ENCODE results near the gene ELMO1.

The ELMO1 gene

GRCh38 chr7:37209195-37209594, 239.5 kb downstream of the ELMO1 start:
- DNase-seq = no peak

- DNase-seq = no peak
Observed at GRCh38 chr7:37208528-37208927, 240.1 kb downstream of the ELMO1 start.

- no peak for DNase-seq
Observed at GRCh38 chr7:37206192-37206591, 242.5 kb downstream of the ELMO1 start.

- DNase-seq = no peak
Observed at GRCh38 chr7:37205451-37205850, 243.2 kb downstream of the ELMO1 start.

- DNase-seq = no peak
Observed at GRCh38 chr7:37201876-37202198, 246.8 kb downstream of the ELMO1 start.

- DNase-seq = no peak
Observed at GRCh38 chr7:37201003-37201875, 247.4 kb downstream of the ELMO1 start.

- DNase-seq = no peak
Observed at GRCh38 chr7:37198906-37199485, 249.7 kb downstream of the ELMO1 start.

DNA sequence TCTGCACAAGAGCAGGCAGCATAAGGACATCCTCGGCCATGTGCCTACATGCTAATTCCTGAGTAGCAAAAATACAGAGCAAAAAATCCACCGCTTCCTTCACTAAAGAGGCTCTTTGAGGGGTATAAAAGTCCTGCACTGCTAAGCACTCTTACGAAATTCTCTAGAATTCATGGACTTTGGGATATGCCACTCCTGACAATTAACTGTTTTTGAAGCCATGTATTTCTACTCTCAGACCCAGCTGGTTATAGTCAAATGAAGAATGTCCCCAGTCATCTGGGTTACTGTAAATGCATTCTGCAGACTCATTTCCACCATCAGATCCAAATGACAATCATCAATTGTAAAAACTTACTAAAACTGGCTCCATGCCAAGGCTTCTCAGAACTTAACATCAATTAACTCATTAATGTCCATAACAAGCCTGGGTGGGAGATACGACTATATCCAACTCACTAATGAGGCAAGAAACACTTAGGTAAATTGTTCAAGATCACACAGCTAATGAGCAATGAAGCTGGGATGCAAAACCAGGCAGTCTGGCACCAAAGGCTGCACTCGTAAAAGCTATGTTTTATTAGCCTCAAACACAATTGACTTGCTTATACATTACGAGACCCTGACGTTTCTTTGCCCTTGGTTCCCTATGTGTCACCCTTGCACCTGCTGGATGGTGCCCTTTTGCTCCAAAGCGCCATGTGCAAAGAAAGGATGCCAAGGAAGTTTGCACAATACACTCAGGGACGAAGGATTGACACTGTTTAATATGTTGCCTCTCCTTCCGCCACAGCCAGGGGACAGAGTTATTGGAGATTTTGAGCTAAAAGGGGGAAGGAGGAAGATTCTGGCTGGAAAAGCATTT, 250.4 kb downstream of the ELMO1 start:
- DNase-seq = no peak

- no peak for DNase-seq
Observed at GRCh38 chr7:37197108-37197507, 251.6 kb downstream of the ELMO1 start.

GRCh38 chr7:37196676-37197075, 252.0 kb downstream of the ELMO1 start:
- no peak for DNase-seq

DNA sequence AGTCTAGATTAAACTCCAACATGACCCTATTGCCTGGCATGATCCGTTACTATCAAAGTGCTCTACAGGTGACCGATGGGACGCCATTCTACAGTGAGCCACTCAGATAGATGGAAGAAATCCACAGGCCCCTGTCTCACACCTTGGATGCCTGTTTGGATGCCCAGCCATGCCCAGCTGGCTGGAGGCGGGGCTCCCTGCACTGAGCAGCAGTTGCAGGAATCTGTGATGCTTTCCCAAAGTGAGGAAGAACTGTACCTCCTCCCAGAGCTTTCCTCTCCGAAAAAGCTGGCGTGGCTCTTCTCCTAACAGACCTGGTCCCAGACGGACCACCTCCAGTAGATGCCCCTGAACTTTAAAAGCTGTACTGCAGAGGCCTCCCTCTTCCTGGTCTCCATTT, 253.3 kb downstream of the ELMO1 start:
- DNase-seq = no peak

- DNase-seq = no peak
Observed at GRCh38 chr7:37194943-37195342, 253.7 kb downstream of the ELMO1 start.

GRCh38 chr7:37193775-37194135, 254.9 kb downstream of the ELMO1 start:
- DNase-seq = no peak

GRCh38 chr7:37193087-37193774, 255.4 kb downstream of the ELMO1 start:
- no peak for DNase-seq

GRCh38 chr7:37191797-37192196, 256.9 kb downstream of the ELMO1 start:
- DNase-seq = no peak

DNA sequence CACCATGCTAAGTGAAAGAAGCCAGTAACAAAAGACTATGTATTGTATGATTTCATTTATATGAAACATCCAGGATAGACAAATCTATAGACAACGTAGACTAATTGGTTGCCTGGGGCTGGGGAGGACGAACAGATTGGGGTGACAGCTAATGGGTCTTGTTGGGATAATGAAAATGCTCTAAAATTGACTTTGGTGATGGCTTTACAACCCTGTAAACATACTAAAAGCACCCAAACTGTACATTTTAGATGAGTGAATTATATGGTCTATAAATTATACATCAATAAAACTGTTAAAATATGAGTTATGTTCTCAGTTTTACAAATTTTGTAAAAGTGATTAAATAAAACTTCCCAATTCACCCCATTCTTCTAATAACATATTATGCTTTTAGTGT, 261.5 kb downstream of the ELMO1 start:
- no peak for DNase-seq

DNA sequence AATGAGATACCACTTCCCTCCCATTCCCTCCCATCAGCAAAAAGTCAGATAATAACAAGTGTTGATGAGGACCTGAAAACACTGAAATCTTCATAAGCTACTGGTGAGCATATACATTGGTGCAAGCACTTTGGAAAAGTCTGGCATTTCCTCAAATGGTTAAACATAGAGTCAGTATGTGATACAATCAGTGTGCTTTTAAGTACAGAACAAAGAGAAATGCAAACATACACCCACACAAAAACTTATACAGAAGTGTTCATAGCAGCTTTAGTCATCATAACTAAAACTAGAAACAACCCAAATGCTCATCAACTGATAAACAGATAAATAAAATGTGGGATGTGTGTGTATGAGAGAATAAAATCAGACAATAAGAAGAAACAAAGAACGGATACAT, 261.9 kb downstream of the ELMO1 start:
- DNase-seq = no peak

GRCh38 chr7:37181550-37181932, 267.1 kb downstream of the ELMO1 start:
- DNase-seq = no peak

- no peak for DNase-seq
Observed at GRCh38 chr7:37180828-37181549, 267.7 kb downstream of the ELMO1 start.

DNA sequence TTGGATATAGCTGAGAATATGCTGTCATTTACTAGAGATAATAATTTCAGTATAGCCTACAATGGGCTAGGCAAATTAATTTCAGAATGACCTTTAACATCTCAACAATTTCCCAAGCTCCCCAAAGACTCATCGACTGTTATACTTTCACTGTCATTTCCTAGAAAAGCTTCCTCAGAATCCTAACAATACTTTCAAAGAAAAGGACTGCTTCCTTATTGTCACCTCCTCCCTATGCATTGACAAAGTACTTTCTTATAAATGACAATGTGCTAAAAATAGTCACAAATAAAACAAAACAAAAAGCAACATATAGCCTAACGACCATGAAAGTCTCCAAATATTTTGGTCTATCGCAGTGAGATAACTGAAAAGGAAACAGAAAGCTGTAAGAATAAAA, 272.6 kb downstream of the ELMO1 start:
- DNase-seq = no peak

GRCh38 chr7:37174460-37174859, 274.2 kb downstream of the ELMO1 start:
- DNase-seq = no peak

DNA sequence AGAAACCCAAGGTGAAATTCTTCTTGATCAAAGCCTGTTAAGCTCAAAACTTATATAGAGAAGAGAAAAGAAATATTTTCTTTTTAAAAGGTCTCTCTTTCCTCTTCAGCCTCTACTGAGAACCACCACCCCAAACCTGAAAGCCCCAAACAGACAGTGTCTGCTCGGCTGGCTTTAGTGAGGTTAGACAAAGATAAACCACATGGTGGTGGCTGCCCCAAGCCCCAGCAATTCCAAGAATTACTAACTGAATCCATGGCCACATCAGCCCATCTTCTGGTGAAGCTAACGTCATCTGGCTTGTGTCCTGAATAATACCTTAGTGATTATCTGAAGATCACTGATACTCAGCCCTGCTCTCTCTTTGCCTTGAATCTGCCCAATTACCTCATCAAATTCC, 275.0 kb downstream of the ELMO1 start:
- DNase-seq = no peak

DNA sequence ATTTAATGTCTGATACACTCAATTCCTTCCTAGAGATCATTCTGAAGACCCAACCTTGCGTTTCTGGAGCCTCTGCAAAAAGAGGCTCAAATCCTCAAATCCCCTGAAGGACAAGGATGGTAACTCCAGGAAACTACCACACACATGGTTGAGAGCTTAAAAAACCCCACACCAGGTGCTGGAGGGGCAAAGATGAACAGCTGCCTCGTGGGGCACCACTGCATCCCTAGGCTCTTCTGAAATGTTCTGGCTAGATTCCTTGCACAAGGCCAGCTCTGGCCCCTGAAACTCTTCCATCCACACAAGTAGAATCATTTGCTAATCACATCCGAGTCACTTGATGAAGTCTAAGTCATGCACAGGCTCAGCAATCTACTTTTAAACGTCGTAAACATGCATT, 286.6 kb downstream of the ELMO1 start:
- DNase-seq = no peak

Data from NCI-H1436 treated with DMSO at 0.1 percent for 48 hours (cell line).